Activated T-cell treated with anti-CD3 and anti-CD28 coated beads for 48 hours (primary cell): Measurements from ENCODE around the gene MARS2.
"Not testable (repeated sequence)": the region's sequence is repeated elsewhere in the genome, so short reads cannot be mapped to it uniquely, and the experiment has no call there.

Experiments used
- DNase-seq: peaks from one replicate; pipeline ENCODE4 v3.0.0-alpha.2; 2020; ENCODE audit warnings: low read depth

Gene MARS2

GRCh38 chr2:197706839-197707207 is 1.7 kb downstream of the MARS2 start:
- no peak for DNase-seq

GRCh38 chr2:197707316-197708213 is 2.4 kb downstream of the MARS2 start:
- no peak for DNase-seq

- DNase-seq = no peak
Observed at GRCh38 chr2:197708331-197708730, 3.2 kb downstream of the MARS2 start.

GRCh38 chr2:197709140-197709539 is 4.0 kb downstream of the MARS2 start:
- DNase-seq = not testable (repeated sequence)

GRCh38 chr2:197710424-197711042 is 5.4 kb downstream of the MARS2 start:
- DNase-seq = peak; percentile 12

- no peak for DNase-seq
Observed at GRCh38 chr2:197711578-197711977, 6.4 kb downstream of the MARS2 start.

- DNase-seq = no peak
Observed at GRCh38 chr2:197713271-197713670, 8.1 kb downstream of the MARS2 start.

- no peak for DNase-seq
Observed at GRCh38 chr2:197717863-197718262, 12.7 kb downstream of the MARS2 start.

GRCh38 chr2:197727011-197727410 is 21.8 kb downstream of the MARS2 start:
- no peak for DNase-seq

- DNase-seq = not testable (repeated sequence)
Observed at GRCh38 chr2:197728555-197729544, 23.7 kb downstream of the MARS2 start.

- no peak for DNase-seq
Observed at GRCh38 chr2:197740200-197740599, 35.0 kb downstream of the MARS2 start.
